Right renal pelvis (tissue), 4 donors: ENCODE data around the gene KREMEN1. TPM values are rescaled to one million over a fixed set of nuclear protein-coding genes. Genes with fewer than 3 reads are reported as not detected.

ENCODE experiments used
- DNase-seq, 4 donors: peaks; one replicate each; pipeline ENCODE4 v3.0.0-alpha.2; 2013; ENCODE audit warnings: low read depth in 4 of 4, low spot score in 3 of 4, missing footprints in 1 of 4
- polyA plus RNA-seq, 4 donors: library from polyadenylated mRNA; unstranded; fragments of 120-200 nt; gene quantifications; one replicate each; pipeline ENCODE4 v1.2.1, GENCODE V29; 2013; ENCODE audit not compliant: insufficient read length in 4 of 4

KREMEN1 gene
- polyA plus RNA-seq, 4 donors = 21.1 to 28.5 (median 24.8) TPM

DNA sequence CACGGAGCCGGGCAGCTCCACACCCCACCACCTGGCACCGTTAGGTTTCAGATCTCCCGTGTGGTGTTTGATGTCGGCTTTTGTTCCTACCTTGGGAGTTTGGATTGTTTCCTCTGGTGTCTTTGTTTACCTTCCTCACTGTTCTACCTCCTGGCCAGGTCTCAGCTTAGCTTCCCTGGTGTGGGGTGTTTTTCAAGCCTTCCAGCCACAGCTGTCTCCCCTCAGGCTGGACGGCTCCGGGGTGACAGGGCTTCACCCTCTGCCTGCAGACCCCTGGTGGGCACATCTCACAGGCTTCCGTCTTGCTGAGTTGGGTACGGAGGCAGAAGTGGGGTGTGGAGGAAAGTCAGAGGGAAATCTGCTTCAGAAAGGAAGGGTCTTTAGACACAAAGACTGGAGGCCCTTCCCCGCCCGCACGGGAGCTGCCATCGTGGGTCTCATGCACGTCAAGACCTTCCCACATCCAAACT is 73.3 kb downstream of the KREMEN1 start:
- DNase-seq = no peak

DNA sequence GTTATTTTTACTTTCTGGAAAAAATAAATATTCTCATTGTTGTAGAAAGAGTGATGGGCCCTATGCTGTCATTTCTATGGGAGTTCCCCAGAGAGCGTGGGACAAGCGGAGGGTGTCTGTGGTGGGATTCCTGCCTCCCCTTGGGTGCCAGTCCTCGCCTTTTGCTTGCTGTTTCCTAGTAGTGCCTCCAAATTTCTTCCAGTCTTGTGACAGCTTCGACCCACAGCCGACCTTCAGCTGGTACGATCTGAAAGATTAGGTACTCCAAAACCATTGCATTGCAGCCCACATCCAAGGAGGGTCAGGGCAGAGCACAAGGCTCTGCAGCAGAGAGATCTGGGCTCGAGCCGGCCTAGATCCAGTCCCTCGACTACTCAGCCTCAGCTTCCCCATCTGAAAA is 73.9 kb downstream of the KREMEN1 start:
- DNase-seq = no peak

DNA sequence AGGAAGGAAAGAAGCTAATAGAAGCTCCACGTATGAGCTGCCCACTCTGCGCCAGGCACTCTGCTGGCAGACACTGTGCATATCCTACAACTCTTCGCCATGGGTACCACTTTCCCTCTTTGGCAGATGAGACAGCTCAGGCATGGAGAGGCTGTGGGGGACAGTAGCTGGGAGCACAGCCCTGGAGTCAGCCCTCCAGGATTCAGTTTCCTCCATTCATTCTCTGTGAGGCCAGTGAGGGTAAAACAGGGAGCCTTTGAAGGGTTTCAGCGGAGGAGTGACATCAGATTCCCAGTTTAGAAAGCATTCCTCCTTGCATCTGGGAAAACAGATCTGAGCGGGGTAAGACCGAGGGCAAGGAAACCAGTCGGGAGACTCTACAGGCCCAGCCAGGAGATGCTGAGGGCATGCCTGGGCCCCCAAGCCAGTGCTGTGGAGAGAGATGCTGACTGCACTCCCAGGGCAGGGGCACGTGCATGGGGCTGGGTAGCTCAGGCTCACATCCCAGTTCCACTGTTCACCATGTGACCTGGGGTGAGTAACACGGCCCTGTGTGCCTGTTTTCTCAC is 74.6 kb downstream of the KREMEN1 start:
- DNase-seq = no peak

DNA sequence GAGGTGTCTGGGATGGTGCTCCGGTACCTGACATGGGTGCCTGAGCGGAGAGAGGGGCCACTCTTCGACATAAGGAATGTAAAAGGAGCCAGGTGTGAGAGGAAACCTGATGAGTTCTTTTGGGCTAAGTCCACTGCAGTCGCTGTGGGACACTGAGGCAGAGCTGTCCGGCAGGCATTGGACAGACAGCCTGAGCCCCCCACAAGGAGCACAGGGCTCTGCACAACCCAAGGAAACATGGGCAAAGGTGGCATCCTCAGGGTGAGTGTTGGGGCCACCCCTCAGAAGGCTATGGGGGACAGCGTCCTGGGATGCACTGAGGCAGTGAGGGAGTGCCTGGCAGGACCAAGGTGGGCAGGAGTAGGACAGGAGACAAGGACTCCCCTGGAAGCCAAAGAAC is 75.2 kb downstream of the KREMEN1 start:
- no peak for DNase-seq

DNA sequence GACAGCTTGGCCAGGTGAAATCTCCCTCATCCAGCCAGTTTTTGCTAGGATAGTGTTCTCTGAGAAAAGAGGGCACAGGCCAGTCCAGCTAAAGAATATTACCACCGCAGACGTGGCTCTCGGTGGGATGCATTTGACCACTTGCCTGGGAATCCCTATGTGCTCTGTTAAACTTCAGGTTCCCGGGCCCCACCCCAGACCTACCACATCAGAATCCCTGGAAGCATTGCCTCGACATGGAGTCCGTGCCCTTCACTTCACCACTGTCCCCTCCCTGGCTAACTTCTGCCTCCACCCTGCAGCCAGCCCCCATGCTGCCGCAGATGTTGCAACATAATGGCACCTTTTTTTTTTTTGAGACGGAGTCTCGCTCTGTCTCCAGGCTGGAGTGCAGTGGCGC is 76.0 kb downstream of the KREMEN1 start:
- no peak for DNase-seq

DNA sequence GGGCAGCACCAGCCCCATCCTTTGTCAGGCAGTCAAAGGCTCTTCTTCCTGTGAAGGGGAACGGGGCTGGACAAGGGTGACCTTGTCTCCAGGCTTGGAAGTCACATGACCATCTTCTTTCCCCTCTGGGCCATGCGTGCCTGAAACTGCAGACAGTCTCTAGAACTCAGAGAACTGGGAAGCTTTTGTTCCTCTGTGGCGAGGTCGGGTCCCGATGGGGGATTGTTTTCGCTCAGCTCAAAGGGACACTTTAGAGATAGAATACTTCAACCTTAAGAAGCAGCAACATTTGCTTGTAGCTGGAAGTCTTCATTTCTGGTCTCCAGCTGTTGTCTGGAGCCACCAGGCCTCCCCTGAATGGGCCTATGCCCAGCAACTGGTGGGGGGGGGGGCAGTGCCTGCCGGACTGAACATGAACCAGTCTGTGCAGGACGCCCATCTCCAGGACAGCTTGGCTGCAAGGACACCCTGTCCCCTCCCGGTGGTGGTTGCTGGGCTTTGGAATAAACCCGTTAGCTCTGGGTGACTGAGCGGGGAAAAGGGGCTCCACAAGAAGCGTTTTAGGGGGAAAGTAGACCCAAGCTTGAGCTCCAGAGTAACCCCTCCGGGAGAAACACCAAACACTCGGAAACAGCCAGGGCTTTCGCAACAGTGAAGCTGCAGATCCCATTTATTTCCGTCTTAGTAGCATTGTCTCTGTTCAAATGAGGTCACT is 77.2 kb downstream of the KREMEN1 start:
- no peak for DNase-seq

DNA sequence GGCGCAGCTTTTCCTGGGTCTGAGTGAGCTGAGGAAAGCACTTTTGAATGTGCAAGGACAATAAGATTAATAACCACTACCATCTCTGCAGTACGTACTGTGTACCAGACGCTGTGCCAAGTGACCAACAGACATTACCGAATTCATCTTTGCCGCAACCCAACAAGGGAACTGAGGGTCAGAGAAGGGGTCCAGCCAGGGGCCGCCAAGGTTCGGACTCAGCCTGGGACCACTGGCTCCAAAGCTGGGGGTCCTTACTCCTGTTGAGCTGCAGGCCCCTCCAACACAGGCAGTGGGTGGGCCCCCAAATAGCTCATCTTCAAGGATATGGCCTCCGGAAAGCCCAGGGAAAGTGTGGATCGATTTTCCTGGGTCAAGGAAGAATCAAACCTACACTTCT is 77.9 kb downstream of the KREMEN1 start:
- no peak for DNase-seq

DNA sequence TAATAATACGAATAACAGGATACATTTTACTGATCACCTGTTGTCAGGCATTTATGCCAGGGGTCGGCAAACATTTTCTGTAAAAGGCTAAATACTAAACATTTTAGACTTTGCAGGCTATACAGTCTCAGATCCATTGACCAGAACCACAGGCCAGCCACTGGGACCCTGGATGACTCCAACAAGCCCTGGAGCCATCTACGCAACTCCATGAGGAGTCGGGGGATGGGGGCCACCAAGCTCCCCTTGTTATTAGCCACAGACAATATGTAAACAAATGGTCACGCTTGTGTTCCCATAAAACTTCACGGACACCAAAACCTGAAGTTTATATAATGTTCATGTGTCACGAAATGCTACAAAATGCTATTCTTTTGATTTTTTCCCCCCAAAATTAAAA is 78.5 kb downstream of the KREMEN1 start:
- no peak for DNase-seq

DNA sequence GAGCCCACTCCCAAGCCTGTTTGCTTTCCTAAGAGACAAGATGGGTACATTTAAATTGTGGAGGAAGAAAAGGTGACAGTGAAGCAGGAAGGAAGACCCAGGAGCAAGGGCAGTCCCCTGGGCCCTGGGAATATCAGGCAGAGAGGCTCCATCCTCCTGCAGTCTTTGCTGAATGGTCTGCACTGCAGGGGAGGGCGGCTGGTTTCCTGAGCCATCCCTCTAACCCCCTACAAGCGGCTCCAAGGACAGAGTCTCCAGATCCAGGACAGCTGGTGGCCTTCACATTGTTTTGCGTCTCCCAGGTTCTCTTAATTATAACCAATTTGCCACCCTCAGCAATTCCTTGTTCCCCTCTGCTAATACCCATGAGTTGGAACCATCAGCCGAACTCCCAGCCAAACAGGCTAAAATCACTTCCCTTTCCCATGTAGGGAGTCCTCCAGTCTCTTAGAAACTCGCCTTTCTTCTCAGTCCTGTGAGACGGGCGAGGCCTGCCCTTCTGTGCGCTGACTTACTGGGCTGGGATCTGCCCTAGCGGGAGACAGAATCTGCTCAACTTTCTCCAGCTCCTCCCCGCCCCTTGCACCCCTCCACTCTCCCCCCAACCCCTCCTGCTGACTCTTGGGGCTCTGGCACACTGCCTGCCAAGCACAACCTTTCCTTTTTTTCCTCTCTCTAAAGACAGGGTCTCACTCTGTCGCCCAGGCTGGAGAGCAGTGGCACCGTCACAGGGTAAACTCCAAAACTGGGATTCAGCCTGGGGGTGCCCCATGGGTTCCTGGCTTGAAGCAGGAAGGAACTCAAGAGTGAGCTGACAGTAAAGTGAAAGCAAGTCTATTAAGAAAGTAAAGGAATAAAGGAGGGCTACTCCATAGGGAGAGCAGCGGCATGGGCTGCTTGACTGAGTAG is 79.5 kb downstream of the KREMEN1 start:
- no peak for DNase-seq

DNA sequence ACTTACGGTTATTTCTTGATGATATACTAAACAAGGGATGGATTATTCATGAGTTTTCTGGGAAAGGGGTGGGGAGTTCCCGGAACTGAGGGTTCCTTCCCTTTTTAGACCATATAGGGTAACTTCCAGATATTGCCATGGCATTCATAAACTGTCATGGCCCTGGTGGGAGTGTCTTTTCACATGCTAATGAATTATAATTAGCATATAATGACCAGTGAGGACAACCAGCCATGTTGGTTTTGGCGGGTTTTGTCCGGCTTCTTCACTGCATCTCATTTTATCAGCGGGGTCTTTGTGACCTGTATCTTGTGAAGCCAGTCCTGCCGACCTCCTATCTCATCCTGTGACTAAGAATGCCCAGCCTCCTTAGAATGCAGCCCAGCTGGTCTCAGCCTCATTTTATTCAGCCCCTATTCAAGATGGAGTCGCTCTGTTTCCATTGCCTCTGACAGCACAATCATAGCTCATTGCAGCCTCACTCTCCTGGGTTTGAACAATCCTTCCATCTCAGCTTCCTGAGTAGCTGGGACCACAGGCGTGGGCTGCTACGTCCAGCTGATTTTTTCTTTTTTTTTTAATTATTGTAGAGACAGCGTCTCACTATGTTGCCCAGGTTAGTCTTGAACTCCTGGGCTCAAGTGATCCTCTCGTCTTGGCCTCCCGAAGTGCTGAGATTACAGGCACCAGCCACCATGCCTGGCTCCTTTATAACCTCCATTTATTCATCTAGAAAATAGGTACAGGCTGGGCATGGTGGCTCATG is 80.3 kb downstream of the KREMEN1 start:
- no peak for DNase-seq

DNA sequence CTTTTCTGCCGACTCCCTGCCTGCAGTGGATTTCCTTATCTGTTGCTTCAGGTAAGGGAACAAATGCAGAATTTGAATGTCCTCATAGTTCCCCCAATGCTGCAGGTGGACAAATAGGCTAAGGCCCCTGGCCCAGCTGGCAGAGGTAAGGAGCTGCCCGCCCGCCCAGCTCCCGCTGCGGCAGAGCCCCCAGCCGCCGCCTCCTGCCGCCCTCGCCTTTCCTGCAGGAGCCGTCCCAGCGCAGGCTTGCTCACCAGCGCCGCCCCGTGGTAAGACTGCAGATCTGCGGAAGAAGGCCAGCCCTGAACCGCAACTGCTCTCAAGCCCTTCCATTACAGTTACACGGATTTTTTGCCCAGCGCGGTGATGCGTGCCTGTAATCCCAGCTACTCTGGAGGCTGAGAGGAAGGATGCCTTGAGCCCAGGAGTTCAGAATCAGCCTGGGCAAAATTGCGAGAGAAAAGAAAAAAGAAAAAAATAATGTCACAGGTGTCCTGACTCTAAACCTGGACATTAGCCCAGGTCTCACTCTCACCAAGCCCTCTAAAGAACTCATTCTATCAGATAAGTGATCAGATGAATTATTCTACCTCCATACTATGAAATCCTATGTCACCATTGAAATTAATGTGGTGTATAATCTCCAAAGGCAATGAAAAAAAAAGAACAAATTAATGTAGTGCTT is 81.7 kb downstream of the KREMEN1 start:
- peak in 3 of 4 donors; percentile 61 to 76 (median 69) for DNase-seq

DNA sequence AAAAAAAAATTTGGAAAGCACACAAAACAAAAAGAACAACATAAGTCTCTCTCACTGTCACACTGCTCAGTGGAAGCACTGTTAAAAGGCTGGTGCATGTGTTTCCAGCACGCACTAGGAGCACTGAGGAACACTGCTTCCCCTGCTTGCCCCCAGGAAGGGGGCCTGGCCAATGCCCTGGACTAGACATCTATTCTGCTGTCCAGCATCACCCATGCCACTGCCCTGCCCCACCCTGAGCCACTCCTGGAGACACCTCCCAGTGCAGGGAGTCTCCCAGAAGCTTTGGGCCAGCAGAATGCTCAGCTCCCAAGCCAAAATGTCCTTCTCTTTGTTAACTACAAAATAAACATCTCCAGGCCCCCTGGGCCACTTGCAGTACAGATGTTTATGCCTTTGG is 83.1 kb downstream of the KREMEN1 start:
- DNase-seq = no peak

DNA sequence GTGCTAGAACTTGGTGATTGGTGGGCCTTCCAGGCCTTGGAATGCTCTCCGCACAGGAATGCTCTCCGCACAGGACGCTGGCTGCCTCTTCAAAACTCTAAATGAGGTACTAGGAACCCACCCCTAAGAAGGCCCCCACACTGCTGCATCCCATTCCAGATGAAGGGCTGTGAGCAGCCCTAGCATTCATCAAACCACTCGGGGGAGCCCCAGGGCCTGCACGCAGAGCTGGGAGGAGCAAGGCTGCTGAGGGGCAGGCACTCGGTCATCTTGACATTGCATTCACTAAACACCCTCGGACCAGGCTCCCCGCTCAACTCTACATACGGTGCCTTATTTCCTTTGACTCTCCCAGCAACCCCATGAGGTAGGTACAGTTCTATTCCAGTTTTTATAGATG is 83.7 kb downstream of the KREMEN1 start:
- no peak for DNase-seq

DNA sequence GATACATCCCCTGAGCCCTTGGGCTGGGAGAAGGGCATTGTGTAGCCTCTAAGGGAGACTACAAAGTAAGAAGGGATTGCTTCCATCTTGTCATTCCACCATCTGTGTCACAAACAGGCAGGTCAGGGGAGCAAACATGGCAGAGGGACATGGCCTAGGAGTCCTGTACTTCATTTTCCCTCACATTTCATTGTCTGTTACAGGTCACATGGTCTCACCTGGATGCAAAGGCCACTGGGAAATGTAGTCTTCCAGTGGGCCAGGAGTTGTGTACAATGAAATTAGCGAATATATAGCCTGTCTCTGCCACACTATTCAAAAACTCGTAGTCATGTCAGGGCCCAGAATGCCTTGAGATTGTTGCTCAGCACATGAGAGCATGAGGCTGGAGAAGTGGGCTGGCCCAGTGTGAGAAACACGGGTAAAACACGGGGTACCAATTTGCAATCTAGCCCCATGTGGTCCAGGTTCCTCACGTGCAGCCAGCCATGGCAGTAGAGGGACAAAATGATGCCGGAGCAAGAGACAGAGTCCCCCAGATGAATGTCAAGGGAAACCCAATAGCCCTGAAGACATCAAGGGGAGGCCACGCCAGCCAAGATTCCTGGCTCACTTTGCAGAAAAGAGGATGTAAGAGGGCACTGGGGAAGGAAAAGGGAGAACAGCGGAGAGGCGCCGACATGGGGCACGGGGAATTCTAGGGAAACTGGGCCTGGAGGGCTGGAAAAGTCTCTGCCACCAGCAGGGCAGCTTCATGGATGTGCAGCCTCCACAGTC is 85.1 kb downstream of the KREMEN1 start:
- no peak for DNase-seq

DNA sequence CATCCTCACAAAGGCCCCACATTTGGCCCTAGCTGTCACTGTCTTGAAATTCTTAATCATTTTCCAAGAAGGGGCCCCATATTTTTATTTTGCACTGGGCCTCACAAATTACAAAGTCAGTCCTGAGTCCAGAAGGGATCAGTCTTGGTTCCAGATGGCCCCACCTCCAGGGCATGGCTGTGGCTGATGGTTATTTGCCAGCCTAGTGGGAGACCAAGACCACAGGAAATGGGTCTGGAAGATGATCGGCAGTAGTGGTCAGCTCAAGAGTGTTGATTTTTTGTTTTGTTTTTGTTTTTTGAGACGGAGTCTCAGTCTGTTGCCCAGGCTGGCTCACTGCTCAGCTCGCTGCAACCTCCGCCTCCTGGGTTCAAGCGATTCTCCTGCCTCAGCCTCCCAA is 85.7 kb downstream of the KREMEN1 start:
- DNase-seq = no peak

DNA sequence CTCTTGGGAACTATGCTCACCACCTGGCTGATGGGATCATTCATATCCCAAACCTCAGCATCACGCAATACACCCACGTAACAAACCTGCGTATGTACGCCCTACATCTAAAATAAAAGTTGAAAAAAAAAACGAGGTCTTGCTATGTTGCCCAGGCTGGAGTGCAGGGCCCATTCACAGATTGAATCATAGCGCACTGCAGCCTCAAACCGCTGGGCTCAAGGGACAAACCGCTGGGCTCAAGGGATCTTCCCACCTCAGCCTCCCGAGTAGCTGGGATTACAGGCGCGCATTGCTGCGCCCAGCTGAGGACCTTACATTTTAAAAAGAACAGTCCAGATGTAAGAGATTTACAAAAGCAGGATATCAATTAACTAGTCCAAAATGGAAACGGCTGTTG is 91.0 kb downstream of the KREMEN1 start:
- DNase-seq = no peak

DNA sequence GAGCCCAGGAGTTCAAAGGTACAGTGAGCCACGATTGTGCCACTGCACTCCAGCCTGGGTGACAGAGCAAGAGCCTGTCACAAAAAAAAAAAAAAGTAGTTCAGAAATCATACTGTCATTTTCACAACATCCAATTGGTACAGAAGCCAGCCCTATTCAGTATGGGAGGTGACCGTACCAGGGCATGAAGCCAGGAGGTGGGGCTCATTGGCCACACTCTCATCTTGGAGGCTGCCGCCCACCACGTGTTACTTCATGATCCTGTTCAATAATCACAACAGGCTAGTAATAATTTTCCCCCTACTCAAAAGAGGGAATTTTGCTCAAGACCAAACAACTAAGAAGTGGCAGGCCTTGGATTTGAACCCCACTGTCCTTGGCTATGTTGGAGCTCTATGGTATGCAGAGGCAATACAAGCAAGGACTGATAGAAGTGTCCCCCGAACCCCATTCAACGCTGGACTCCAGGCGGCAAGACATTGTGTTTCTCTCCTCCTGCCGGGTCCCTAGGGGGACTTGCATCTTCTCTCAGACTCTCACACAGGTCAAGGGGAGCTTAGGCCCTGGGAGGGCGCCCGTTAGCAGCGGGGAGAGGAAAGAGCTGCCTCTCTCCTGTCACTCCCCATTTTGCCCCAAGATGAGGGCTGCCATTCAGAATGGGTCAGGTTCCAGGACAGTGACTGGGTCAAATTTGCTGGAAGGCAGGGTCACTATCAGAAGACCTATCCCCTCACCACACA is 92.7 kb downstream of the KREMEN1 start:
- DNase-seq = no peak

DNA sequence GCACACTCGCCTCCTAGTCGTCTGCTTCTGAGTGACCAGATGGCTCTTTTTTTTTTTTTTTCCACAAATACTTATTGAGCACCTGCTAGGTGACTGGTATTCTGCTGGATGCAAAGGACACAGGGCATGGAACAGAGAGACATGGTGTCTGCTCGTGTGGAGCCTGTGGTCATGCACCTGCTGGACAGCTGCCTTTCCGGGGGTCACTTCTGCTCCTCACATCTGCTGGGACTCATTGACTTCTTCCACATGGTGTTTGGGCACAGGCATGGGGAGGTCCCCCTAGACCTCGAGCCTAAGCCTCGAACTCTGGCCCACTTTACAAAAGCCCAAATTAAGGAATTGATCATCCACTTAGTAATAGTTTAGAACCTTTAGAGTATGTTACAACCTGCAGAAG is 93.3 kb downstream of the KREMEN1 start:
- DNase-seq = no peak
